GM19395 (cell line): ENCODE measurements around the gene PCDHA8.
"Not testable (repeated sequence)": the region's sequence is repeated elsewhere in the genome, so short reads cannot be mapped to it uniquely, and the experiment has no call there.

Experiments used
- ATAC-seq: cut with Tn5 transposase; IDR thresholded peaks from one replicate; pipeline ENCODE4 v1.9.1; 2021; ENCODE audit warnings: mild to moderate bottlenecking, moderate library complexity; ENCODE audit not compliant: unreplicated experiment

PCDHA8 gene

GRCh38 chr5:140840978-140841962 lies at the start of gene PCDHA8:
Gene PCDHA8, plus strand, starts transcription at chr5:140841187. Its CDS starts 135 bp downstream, at chr5:140841322.
- ATAC-seq, result no peak

DNA sequence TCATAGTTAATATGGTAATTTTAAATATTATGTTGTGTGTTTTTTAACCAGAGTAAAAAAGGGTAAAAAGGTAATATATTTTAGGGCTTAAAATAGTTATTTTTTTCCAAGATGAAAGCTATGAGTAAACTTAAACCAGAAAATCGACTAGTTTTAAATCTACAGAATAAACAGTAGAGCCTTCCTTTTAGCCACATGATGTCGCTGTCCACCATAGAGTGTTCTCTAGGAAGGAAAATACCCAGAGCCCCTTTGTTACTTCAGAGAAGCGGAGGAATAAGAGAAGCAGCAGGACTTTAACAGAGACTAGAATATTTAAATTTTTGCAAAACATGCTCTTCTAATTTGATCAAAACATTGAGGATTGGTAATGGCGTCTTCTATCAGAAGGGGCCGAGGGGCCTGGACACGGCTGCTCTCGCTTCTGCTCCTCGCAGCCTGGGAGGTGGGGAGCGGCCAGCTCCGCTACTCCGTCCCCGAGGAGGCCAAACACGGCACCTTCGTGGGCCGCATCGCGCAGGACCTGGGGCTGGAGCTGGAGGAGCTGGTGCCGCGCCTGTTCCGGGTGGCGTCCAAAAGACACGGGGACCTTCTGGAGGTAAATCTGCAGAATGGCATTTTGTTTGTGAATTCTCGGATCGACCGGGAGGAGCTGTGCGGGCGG lies 46.3 kb upstream of the PCDHA8 start, which contains the start of gene PCDHA2:
Gene PCDHA2, plus strand, starts transcription at position 258 of the 664 bp plus-strand sequence.
- ATAC-seq, result no peak

DNA sequence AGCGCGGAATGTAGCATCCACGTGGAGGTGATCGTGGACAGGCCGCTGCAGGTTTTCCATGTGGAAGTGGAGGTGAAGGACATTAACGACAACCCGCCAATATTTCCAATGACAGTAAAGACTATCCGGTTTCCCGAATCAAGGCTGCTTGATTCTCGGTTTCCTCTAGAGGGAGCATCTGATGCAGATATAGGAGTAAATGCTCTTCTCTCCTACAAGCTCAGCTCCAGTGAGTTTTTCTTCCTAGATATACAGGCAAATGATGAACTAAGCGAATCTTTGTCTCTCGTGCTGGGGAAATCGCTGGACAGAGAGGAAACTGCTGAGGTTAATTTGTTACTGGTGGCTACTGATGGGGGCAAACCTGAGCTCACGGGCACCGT lies 45.7 kb upstream of the PCDHA8 start:
- ATAC-seq, result no peak

GRCh38 chr5:140796072-140796717 lies 44.8 kb upstream of the PCDHA8 start:
- ATAC-seq, result not testable (repeated sequence)

DNA sequence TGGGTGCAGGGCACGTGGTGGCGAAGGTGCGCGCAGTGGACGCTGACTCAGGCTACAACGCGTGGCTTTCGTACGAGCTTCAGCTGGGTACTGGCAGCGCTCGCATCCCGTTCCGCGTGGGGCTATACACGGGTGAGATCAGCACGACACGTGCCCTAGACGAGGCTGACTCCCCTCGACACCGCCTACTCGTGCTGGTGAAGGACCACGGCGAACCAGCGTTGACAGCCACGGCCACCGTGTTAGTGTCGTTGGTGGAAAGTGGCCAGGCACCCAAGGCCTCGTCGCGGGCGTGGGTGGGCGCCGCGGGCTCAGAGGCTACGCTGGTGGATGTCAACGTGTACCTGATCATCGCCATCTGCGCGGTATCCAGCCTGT lies 44.3 kb upstream of the PCDHA8 start:
- no peak for ATAC-seq

GRCh38 chr5:140800816-140801493 lies 40.0 kb upstream of the PCDHA8 start, which contains the start of gene PCDHA3:
Gene PCDHA3, plus strand, starts transcription at chr5:140801057.
- ATAC-seq, result no peak

GRCh38 chr5:140801494-140801841 lies 39.5 kb upstream of the PCDHA8 start:
- ATAC-seq, result no peak

DNA sequence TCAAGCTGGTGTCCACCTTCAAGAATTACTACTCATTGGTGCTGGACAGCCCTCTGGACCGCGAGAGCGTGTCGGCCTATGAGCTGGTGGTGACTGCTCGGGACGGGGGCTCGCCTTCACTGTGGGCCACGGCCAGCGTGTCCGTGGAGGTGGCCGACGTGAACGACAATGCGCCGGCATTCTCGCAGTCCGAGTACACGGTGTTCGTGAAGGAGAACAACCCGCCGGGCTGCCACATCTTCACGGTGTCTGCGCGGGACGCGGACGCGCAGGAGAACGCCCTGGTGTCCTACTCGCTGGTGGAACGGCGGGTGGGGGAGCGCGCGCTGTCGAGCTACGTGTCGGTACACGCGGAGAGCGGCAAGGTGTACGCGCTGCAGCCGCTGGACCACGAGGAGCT lies 38.6 kb upstream of the PCDHA8 start:
- ATAC-seq, result not testable (repeated sequence)

DNA sequence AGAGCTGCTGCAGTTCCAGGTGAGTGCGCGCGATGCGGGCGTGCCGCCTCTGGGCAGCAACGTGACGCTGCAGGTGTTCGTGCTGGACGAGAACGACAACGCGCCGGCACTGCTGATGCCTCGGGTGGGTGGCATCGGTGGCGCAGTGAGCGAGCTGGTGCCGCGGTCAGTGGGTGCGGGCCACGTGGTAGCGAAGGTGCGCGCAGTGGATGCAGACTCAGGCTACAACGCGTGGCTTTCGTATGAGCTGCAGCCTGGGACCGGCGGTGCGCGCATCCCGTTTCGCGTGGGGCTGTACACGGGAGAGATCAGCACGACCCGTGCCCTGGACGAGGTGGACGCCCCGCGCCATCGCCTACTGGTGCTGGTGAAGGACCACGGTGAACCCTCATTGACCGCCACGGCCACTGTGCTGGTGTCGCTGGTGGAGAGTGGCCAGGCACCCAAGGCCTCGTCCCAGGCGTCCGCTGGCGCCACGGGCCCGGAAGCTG lies 38.2 kb upstream of the PCDHA8 start:
- ATAC-seq, result no peak

GRCh38 chr5:140806834-140807775 lies 33.9 kb upstream of the PCDHA8 start, which contains the start of gene PCDHA4:
Gene PCDHA4, plus strand, starts transcription at chr5:140807068.
- no peak for ATAC-seq

GRCh38 chr5:140808241-140808888 lies 32.6 kb upstream of the PCDHA8 start:
- ATAC-seq, result not testable (repeated sequence)

GRCh38 chr5:140808889-140809291 lies 32.1 kb upstream of the PCDHA8 start:
- no peak for ATAC-seq

DNA sequence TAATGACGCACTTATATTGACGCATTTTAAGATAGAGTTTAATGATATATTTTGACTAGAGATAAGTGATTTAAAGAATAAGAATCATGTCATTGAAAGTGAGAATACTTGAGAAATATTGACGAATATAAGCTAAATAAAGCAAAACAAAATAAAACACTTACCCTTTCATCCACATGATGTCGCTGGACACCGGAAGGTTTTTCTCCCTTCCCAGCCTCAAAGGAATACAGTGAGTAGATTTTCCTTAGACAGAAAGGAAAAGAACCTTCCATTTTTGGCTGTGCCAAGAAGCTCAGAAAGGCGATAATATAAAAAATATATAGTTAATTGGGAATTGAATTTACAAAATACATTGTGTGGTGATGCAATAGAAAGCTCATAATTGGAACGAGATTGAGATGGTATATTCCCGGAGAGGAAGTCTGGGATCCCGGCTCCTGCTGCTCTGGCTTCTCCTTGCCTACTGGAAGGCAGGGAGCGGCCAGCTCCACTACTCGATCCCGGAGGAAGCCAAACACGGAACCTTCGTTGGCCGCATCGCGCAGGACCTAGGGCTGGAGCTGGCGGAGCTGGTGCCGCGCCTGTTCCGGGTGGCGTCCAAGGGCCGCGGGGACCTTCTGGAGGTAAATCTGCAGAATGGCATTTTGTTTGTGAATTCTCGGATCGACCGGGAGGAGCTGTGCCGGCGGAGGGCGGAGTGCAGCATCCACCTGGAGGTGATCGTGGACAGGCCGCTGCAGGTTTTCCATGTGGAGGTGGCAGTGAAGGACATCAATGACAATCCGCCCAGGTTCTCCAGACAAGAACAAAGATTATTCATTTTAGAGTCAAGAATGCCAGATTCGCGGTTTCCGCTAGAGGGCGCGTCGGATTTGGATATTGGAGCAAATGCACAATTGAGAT lies 19.4 kb upstream of the PCDHA8 start, which contains the start of gene PCDHA5:
Gene PCDHA5, plus strand, starts transcription at position 239 of the 906 bp plus-strand sequence.
- no peak for ATAC-seq

GRCh38 chr5:140822281-140822629 lies 18.7 kb upstream of the PCDHA8 start:
- no peak for ATAC-seq

DNA sequence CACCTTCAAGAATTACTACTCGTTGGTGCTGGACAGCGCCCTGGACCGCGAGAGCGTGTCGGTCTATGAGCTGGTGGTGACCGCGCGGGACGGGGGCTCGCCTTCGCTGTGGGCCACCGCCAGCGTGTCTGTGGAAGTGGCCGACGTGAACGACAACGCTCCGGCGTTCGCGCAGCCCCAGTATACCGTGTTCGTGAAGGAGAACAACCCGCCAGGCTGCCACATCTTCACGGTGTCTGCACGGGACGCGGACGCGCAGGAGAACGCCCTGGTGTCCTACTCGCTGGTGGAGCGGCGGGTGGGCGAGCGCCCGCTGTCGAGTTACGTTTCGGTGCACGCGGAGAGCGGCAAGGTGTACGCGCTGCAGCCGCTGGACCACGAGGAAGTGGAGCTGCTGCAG lies 18.0 kb upstream of the PCDHA8 start:
- ATAC-seq, result not testable (repeated sequence)

- ATAC-seq, result no peak
Observed at GRCh38 chr5:140823475-140823874, 17.5 kb upstream of the PCDHA8 start.

DNA sequence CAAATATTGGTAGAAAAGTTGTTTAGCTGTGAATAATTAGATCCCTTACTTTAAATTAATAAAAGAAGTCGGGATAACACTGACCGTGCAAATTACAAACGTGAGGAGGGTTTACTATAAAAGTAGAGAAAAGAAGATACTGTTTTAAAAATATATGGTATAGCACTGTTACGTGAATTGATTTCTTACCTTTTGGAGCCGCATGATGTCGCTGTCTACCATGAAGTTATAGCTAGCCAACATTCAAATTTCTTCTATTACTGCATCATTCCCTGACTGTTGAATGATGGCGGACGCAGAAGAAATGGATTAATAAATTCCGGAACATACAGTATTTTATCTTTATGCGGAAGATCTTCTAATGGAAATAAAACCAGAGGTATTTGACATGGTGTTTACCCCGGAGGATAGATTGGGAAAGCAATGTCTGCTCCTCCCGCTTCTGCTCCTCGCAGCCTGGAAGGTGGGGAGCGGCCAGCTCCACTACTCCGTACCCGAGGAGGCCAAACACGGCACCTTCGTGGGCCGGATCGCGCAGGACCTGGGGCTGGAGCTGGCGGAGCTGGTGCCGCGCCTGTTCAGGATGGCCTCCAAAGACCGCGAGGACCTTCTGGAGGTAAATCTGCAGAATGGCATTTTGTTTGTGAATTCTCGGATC lies 13.2 kb upstream of the PCDHA8 start, which contains the start of gene PCDHA6:
Gene PCDHA6, plus strand, starts transcription at position 257 of the 658 bp plus-strand sequence. Its CDS starts 132 bp downstream, at position 389.
- ATAC-seq, result no peak
